Measurements from ENCODE around the gene PCDH15.

The PCDH15 gene

DNA sequence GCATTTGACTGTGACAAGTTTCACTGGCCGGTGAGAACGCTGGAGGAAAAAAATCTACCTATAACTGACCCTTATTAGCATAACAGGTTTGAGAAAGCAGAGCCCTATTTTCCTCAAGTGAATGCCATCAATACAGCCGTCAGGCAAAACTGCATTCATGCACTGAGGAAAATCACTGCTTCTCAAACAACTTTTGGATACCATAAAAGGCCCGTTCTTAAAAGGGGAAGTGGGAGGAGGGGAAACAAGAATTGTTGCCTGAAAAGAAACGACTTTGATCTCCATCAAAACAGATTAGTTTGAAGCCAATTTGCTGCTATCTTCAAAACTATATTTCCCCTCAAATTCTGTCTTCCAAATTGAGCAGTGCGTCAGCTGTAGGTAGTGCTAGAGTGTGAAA is 670.6 kb downstream of the PCDH15 start:
- DNase-seq (ENCODE audit: low read depth), result no peak

DNA sequence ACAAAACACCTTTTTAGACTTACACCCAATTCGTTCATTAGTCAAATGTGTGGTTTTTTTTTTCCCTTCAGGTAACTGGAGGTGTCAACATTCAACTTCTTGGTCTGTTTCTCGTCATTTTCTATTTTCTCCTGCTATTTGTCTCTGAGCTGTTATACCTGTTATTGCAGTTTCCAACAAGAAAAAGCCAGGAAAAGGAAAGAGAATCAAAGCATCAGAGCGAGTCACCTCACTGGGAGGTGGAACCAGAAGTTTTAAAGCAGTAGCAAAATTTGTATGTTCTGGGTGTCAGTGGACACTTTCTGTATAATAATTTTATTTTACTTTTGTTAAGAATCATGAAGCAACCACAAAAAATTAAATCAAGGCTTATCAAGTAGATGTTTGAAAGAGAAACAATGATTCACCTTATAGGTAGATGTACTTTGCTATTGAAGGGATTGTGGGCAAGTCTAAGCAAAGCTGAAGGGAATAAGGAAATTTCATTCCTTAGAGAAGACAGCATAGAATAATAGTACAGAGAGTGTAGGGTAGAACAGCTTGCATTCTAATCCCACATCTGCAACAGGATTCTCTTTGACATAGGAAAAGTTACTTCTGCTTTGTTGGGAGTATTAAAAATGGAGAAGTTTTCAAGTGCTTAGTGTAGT is 675.8 kb downstream of the PCDH15 start:
- no peak for DNase-seq (ENCODE audit: low read depth)

DNA sequence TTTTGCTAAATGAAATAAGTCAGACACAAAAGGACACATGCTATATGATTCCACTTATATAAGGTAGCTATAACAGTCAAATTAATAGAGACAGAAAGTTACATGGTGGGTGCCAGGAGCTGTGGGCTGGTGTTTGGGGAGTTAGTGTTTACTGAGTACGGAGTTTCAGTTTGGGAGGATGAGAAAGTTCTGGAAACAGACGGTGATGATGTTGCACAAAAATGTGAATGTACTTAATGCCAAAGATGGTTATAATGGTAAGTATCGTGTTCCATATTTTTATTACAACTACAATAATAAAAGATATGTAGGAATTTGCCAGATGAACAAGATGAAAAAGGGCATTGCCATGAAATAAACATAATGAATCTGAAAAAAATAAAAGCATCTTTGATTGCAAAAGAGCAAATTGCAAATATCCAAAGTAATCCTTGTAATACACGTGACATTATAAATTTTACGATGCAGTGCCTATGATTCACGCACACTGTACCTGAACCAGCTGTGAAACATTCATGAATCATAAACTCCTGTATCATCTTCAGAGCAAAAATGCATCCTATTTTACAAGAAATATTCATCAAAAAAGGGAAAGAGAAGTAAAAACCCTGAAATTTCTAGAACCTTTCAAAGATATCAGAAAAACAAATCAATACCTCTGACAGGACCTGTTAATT is 676.7 kb downstream of the PCDH15 start:
- DNase-seq (ENCODE audit: low read depth), result no peak

DNA sequence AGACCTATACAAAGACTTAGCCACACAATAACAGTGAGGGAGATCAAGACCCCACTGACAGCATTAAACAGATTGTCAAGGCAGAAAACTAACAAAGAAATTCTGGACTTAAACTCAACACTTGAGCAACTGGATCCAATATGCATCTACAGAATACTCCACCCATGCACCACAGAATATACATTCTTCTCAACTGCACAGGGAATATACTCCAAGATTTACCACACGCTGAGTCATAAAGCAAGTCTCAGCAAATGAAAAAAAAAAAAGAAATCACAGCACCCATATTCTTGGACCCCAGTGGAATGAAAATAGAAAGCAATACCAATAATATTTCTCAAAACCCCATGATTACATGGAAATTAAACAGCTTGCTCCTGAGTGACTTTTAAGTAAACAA is 680.2 kb downstream of the PCDH15 start:
- DNase-seq (ENCODE audit: low read depth), result no peak

DNA sequence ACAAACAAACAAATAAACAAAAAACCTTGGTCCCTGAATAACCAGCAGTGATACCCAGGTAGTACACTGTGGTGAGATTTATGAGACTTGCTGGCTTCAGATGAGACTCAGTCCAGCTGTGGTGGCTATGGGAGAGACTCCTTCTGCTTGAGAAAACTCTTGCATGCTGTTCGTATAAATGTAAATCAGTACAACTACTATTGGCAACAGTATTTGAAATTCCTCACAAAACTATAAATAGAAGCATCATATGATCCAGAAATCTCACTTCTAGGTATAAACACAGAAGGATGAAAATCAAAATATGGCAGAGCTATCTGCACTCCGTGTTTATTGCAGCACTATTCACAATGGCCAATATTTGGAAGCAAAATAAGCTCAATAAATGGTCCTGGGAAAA is 692.1 kb downstream of the PCDH15 start:
- DNase-seq (ENCODE audit: low read depth), result no peak

DNA sequence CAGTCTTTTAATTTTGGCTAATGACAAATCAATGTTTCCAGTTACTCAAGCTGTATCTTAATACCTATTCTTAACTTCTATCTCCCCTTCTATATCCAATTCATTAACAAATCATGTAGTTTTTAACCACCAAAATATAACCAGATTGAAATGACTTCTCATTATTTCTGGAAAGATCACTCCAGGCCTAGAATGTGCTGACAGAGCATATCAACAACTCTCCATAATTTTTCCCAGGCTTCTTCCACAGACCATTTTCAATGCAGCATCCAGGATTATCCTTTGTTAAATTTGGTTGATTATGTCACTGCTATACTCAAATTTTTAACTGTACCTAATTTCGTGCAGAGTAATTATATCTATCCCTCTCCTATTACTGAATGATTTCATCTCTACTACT is 704.1 kb downstream of the PCDH15 start:
- DNase-seq (ENCODE audit: low read depth), result no peak

DNA sequence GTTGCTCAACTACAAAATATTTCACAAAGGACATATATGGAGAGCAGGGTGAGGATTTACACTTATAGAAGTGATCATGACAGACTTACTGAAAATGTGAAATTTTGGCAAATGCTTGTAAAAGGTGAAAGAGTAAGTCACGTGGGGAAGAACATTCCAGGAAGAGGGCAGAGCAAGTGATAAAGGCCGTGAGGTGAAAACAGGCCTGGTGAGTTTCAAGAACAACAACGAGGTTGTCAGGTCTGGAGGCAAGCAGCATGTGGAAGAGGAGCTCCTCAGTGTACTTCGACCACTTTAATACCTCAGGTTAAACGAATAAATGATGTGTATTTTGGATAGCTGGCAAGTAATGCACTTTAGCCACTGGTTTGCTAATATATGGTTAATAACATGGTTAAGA is 706.7 kb downstream of the PCDH15 start:
- no peak for DNase-seq (ENCODE audit: low read depth)

DNA sequence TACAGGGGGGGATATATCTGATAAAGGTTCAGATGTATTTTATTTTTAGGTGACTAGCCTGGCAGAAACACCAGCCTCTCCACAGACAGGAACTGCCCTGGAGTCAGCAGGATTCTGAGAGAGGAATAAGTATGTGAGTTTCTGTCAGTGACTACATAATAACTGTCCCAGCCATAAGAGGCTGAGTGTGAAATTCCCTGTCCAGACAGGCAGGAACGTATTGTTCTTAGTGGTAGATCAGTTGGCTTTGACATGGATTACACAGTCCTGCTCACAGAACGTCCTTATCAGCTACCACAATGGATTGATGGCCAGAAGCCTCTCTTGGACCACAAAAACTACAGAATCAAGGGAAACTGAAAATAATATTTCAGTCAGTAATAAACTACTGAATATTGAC is 709.8 kb downstream of the PCDH15 start:
- DNase-seq (ENCODE audit: low read depth), result no peak

DNA sequence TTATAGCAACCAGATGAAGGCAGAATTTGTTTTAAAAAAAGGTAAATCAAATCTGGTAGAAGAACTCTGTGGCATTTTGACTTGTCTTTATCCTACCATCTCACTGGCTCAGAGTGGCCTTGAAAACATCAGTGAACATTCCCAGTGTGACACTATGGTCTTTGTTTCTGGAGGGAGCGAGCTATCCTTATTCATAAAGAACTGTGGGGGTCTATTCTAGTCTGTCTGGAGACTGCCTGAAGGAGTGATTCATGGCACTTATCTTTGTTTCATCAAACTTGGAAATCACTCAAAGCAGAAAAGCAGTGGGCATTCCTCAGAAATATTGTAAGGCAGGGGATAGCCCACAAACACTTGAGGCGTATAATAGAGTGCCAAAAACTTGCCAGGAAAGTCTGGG is 719.1 kb downstream of the PCDH15 start:
- DNase-seq (ENCODE audit: low read depth), result no peak

DNA sequence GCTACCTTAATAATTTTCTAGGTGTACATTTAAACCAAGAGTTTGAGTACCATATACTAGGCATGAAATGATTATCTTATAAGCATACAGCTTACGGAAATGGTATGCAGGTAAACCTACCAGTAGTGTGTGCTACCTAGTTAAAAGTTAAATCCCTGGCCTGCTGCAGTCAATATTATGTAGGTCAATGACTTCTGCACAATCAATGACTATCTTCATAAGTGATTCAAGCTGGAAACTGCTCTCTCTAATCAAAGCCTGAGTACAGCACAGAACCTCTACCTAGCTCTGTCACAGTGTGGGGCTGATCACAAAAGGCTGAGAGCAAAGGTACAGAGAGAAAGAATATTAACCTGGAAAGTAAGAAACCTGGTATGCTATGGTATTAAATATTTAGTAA is 733.7 kb downstream of the PCDH15 start:
- no peak for DNase-seq (ENCODE audit: low read depth)

DNA sequence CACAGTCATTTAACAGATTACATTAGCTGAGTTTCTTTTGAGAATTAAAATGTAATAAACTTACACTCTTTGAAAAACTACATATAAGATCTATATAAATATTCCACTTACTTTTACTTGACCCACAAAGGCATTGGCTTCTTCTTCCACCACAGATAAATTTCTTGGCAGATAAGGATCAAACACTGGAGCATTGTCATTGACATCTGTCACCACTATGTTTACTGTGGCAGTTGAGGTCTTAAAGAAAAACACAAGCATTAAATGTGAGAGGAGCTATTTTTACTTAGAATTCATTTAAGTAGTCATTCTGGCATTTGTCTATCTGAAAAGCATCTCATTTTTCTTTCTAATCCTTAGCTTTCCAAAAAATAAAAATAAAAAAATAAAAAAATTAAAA is 734.4 kb downstream of the PCDH15 start:
- DNase-seq (ENCODE audit: low read depth), result no peak

DNA sequence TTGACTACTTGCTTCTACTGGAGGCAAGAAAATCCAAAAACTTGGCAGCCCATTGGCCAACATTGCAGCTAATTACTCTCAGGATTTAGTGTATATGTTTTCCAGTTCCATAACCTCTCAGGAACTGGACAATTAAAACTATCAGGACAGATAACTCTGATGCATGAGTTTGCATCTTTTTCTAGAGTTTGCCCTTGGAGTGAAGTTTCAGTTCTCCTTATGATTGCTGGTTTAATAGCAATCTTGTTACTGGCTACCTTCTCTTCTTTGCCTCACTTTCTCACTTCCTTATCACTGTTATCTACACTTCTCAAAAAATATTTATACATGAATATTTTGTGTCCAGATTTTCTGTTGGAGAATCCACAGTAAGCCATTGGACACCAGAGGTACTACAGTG is 735.9 kb downstream of the PCDH15 start:
- no peak for DNase-seq (ENCODE audit: low read depth)

DNA sequence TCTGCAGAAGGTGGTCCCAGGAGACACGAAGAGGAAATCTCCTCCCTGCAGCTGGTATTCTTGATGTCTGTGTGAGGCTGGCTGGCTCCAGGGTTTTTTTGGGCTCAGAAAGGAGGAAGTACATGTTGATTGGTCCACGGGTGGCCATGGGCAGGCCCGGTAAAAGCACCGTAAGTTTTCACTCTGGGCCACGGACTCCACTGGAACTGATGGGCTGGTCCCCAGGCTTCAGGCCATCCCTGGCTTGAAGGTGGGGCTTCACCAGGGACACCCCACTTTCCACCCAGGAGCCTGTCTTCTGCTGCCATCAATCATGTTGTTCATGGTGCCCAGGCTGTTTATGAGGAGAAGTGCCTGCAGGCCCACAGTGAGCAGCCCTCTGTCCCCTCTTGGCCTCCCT is 736.8 kb downstream of the PCDH15 start:
- no peak for DNase-seq (ENCODE audit: low read depth)

DNA sequence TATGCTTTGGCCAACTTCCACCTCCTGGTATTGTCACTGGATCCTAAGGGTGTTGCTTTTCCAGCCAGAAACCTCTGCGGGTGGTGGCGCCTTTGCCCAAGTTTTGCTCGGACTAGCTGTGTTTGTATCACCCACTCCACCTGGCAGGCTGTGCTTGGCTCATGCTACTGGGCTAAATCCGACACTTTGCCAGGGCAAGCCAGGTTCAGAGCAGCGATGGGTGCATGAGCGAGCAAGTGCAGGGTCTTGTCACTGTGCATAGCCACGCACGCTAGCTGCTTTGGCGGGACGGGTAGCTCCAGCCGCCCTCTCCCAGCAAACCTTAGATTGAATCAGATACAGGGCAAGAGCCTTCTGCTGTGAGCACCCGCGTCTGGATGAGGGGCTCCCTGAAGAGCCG is 737.5 kb downstream of the PCDH15 start:
- DNase-seq (ENCODE audit: low read depth), result no peak

DNA sequence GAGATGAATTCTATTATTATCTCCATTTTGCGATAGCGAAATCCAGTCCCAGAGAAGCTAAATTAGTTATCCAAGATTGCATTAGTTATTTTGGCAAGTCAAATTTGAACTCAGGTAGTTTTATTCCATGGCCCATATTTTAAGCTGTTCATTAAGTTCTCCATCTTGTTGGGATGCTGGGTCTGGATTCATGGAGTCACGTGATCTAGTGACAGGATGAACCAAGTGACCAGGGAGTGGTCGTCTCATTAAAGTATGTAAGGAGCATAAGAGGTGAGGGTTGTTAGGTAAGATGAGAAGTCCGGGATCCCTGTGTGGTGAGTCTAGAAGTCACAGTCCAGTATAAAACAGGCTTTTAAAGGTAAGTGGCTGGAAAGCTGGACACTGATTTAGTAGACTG is 740.5 kb downstream of the PCDH15 start:
- DNase-seq (ENCODE audit: low read depth), result no peak

DNA sequence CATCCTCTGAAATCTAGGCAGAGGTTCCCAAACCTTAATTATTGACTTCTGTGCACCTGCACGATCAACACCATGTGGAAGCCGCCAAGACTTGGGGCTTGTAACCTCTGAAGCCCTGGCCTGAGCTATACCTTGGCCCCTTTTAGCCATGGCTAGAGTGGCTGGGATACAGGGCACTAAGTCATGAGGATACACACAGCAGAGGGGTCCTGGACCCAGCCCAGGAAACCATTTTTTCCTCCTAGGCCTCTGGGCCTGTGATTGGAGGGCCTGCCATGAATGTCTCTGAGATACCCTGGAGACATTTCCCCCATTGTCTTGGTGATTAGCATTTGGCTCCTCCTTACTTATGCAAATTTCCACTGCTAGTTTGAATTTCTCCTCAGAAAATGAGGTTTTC is 743.7 kb downstream of the PCDH15 start:
- no peak for DNase-seq (ENCODE audit: low read depth)

DNA sequence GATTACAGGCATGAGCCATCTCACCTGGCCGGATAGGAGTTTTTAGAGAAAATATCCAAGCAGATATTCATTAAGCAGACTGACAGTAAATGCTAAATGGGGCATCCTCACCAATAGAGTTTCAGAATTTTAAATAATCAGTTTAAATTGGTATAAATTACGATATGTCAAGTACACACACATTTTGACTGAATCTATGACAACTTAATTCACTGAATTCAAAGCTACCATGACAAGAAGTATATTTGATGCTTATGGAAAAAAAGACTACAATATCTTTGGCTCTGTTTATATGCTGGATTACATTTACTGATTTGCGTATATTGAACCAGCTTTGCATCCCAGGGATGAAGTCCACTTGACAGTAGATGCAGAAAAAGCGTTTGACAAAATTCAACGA is 774.7 kb downstream of the PCDH15 start:
- no peak for DNase-seq (ENCODE audit: low read depth)

DNA sequence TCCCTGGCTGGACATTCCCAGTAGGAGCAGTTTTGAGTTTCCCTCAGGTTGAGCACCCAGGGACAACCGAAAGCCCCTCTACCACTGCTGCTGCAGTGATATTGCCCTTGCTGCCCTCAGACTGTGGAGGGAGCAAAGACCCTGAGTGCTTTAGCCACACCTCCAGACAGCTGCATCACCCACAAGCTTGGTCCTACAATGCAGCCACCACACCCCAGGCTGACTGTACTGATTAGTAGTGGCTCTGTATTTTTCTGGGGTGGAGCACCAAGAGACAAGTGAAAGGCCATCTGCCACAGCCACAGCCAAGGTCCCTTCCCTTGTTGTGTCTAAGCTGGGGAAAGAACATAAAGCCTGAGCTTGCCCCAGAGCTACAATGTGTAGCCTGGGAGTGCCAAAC is 789.9 kb downstream of the PCDH15 start:
- DNase-seq (ENCODE audit: low read depth), result no peak

DNA sequence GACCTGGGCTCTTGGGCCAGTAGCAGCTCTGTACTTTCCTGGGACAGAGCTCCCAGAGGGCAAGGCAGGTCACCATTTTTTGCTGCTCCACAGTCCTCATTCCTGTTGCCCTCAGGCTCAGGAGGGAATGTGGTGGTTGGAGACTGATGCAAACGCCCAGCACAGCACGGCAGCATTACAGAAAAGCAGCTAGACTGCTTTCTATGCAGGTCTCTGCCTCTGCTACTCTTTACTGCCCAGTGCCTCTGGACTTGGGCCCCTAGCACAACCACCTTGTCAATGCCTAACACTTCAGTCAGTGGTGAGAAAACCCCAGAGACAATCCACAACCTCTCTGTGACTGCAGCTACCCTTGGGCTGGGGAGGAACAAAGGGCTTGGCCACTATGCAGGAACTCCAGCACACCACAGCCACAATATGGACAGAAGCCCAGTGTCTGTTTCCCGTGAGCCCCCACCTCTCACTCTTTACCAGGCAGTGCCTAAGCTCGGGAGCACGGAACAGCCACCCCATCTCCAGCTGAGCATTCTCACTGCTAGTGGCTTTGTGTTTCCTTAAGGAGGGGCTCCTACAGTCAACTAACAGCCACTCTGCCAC is 790.6 kb downstream of the PCDH15 start:
- no peak for DNase-seq (ENCODE audit: low read depth)

DNA sequence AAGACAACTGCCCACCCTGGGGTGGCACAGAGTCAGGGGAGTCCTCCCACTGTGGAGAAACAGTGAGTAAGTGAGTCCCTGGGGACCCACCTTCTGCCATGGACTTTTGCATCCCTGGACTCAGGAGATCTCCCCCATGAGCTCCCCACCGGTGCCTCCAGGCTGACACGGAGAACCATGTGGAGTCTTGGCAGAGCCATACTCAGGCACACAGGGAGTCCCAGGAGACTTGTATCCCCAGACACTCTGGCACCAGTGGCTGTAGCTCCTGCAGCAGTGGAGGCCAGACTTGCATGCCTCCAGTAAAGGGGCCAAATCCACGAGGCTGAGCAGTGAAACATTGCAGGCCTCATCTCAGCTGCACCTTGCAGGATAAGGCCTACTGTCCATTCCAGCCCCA is 791.4 kb downstream of the PCDH15 start:
- no peak for DNase-seq (ENCODE audit: low read depth)

DNA sequence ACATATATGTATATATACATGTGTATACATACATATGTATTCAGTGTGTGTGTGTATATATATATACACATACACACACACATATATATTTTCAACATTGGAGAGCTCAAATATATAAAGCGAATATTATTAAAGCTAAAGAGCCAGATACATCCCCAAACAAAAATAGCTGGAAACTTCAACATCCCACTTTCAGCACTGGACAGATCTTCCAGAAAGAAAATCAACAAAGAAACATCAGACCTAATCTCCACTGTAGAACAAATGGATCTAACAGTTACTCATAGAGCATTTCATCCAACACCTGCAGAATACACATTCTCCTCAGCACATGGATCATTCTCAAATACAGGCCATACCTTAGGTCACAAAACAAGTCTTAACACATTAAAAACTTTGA is 799.0 kb downstream of the PCDH15 start:
- no peak for DNase-seq (ENCODE audit: low read depth)

DNA sequence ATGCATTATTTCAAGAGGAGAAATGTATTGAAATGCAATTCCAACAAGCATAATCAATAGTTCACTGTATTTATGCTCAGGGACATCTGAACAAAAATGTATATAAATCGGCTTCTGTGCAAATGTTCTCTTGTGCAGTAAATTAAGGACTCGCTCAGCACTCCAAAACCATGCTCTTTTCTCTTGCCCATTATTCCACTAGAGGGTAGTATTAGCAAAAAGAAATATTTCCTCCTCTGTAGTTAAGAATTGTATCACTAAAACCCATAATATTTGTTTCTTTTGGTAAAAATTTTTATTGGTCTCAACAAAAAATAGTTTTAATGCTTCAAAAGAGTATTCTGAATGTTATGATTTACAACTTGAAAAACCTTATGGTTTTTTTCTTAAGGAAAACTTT is 803.1 kb downstream of the PCDH15 start:
- DNase-seq (ENCODE audit: low read depth), result no peak

DNA sequence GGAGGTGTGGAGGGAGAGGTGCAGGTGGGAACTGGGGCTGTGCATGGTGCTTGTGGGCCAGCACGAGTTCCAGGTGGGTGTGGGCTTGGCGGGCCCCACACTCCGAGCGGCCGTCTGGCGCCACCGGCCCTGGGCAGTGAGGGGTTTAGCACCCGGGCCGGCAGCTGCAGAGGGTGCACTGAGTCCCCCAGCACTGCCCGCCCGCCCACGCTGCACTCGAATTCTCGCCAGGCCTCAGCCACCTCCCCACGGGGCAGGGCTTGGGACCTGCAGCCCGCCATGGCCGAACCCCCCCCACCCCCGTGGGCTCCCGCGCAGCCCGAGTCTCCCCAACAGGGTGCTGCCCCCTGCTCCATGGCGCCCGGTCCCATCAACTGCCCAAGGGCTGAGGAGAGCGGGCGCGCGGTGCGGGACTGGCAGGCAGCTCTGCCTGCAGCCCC is 810.2 kb downstream of the PCDH15 start:
- no peak for DNase-seq (ENCODE audit: low read depth)

DNA sequence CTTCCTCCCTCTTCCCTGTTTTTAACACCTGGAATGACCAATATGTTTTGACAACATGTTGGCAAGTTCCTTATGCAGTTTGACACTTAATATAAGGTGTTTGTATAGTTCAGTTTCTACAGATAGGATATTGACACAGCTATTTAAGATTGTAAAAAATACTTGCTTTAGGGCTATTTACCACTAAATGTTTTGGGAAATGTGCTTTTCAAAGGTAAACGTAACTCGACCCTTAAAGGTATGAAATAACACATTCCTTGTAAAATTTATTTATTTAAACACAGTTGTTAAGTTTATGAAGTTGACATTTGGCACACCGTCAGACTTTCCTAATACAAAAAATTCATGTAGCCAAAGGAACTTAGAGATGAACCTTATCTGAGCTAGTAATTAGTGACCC is 817.6 kb downstream of the PCDH15 start:
- no peak for DNase-seq (ENCODE audit: low read depth)

Measured in amniotic epithelial cell (primary cell).